Measurements from ENCODE around the gene CDR2L.
"Not testable (repeated sequence)": the region's sequence is repeated elsewhere in the genome, so short reads cannot be mapped to it uniquely, and the experiment has no call there.

Gene CDR2L

DNA sequence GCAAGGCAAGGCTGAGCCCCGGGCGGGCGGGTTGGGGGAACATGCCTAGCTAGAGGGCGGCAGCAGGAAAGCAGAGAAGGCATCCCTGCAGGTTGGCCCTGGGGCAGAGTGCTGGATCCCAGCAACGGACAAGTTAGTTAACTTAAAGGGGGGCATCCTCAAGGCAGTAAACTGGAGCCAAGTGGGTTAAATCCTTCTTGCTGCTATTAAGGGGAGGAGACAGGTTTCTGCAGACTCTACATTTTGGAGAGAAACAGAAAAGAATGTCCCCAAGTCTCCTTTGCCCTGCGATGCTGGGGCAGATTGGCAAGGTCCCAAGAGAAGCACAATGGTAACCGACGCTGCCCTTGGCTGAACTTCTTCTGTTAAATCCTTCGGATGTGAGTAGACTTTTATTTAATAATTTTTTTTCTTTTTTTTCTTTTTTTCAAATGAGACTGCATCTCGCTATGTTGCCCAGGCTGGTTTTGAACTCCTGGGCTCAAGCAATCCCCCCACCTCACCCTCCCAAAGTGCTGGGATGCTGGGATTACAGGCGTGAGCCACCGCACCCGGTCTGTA, 45.4 kb downstream of the CDR2L start:
- no peaks in the 10 kb centered on the region for H3K27me3 ChIP-seq (ENCODE audit: insufficient read depth, low read length)
- H3K36me3 ChIP-seq (ENCODE audit: insufficient read depth, low read length) = no peaks in the 10 kb centered on the region
- peak overlapping the region; percentile 74 for H2AFZ ChIP-seq (ENCODE audit: low read length, unreplicated experiment)
- H3K4me1 ChIP-seq (ENCODE audit: control insufficient read depth, insufficient read depth, low read length, unreplicated experiment) = peaks cover 11% of the 10 kb centered on the region
- peak overlapping the region; percentile 91 for H3K4me3 ChIP-seq (ENCODE audit: low read depth, low read length)
- H3K79me2 ChIP-seq (ENCODE audit: control insufficient read depth, insufficient read depth, low read length, unreplicated experiment) = no peaks in the 10 kb centered on the region
- no peak overlapping the region for H3K27ac ChIP-seq (ENCODE audit: low read depth, low read length)

DNA sequence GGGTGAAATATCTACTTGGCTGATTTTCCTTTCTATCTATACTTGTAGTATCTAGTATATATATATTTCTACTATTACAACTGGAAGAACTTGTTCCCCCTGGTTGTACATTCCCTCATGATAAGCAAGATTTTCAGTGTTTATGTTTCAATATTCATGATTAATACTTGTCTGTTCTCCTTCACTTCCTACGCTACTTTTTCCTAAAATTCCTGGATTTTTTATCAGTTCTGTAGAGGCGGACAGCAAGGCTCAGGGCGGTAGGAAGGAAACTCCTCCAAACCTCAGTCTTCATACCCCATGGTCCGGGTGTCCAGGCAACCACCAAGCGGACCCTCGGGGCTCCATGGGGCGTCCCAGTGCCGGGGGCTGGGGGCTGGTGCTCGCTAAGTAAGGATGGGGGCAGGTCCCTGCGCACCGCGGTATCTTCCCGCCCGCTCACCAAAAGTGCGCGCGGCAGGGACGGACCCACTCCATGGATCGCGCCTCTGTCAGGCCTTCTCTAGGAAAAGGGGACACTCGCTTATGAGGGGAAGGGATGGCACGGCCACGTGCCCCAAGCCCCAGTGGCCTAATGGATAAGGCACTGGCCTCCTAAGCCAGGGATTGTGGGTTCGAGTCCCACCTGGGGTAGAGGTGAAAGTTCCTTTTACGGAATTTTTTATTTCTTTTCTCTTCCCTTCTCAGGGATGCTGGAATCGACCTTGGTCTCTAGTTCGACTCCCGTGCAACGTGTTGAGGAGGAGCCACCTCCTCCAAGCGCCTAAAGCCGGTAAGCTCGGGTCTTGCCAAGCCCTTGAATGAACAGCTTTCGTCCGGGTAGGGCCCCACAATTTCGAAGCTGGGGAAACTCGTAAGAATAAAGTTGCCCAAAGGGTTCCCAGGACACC, 46.2 kb downstream of the CDR2L start:
- H3K36me3 ChIP-seq (ENCODE audit: insufficient read depth, low read length) = no peaks in the 10 kb centered on the region; the same call in 1 of the 2 replicates
- H3K4me3 ChIP-seq (ENCODE audit: low read depth, low read length) = peak overlapping the region; percentile 91
- no peaks in the 10 kb centered on the region for H3K27me3 ChIP-seq (ENCODE audit: insufficient read depth, low read length)
- peak overlapping the region; percentile 80 for H2AFZ ChIP-seq (ENCODE audit: low read length, unreplicated experiment)
- H3K4me1 ChIP-seq (ENCODE audit: control insufficient read depth, insufficient read depth, low read length, unreplicated experiment) = peaks cover 11% of the 10 kb centered on the region
- H3K79me2 ChIP-seq (ENCODE audit: control insufficient read depth, insufficient read depth, low read length, unreplicated experiment) = no peaks in the 10 kb centered on the region
- H3K27ac ChIP-seq (ENCODE audit: low read depth, low read length) = peak overlapping the region; percentile 47

DNA sequence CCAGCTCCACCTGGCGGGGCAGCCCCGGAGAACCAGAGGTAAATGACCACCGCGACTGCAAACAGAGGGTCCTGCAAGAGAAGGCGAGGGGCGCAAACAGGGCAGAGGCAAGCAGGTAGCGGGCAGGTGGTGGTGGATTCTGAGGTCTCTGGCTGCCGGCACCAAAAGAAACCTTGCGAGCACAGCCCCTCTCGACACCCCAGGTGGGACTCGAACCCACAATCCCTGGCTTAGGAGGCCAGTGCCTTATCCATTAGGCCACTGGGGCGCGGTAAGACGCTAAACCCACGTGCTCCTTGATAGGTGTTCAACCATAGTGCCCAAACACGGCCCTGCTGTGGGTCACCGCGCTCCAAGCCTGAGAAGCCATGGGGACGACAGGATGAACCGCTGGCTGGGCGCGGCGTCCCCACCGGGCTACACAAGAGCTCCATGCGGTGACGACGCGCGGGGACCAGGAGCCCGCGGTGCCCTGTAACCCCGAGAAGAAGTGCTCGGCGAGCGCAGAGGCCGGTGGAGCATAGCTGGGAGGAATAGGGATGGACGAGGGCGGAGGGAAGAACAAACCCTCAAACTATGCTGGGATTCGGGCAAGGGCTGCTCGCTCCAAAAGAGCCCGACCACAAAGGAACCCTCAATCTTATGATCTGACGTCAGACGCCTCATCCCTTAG, 46.9 kb downstream of the CDR2L start:
- no peaks in the 10 kb centered on the region for H3K27me3 ChIP-seq (ENCODE audit: insufficient read depth, low read length)
- no peaks in the 10 kb centered on the region for H3K79me2 ChIP-seq (ENCODE audit: control insufficient read depth, insufficient read depth, low read length, unreplicated experiment)
- no peaks in the 10 kb centered on the region; the same call in 1 of the 2 replicates for H3K36me3 ChIP-seq (ENCODE audit: insufficient read depth, low read length)
- H3K4me3 ChIP-seq (ENCODE audit: low read depth, low read length) = peak overlapping the region; percentile 91
- H2AFZ ChIP-seq (ENCODE audit: low read length, unreplicated experiment) = peak overlapping the region; percentile 84
- peak overlapping the region; percentile 87 for H3K27ac ChIP-seq (ENCODE audit: low read depth, low read length)
- H3K4me1 ChIP-seq (ENCODE audit: control insufficient read depth, insufficient read depth, low read length, unreplicated experiment) = peaks cover 11% of the 10 kb centered on the region

DNA sequence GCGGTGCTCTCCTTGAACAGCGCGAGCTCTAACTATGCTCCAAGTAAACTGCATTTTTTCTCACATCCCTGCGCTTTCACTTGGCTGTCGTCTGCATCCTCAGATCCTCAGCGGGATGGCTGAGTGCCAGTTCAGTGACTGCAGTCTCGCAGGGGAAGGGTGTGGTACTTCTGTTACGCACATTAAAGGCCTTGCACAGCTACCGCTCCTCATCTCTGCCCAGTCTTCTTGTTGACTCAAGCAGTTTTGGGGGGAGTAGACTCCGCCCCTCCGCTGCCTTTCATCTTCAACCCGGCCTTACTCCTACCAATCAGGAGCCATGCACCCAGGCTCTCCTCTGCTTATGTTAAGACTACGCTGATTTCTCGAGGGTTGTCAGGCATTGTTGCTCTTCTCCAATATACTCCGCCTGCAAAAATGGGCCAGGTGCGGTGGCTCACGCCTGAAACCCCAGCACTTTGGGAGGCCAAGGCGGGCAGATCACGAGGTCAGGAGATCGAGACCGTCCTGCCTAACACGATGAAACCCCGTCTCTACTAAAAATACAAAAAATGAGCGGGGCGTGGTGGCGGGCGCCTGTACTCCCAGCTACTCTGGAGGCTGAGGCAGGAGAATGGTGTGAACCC, 49.3 kb downstream of the CDR2L start:
- no peak overlapping the region for H2AFZ ChIP-seq (ENCODE audit: low read length, unreplicated experiment)

DNA sequence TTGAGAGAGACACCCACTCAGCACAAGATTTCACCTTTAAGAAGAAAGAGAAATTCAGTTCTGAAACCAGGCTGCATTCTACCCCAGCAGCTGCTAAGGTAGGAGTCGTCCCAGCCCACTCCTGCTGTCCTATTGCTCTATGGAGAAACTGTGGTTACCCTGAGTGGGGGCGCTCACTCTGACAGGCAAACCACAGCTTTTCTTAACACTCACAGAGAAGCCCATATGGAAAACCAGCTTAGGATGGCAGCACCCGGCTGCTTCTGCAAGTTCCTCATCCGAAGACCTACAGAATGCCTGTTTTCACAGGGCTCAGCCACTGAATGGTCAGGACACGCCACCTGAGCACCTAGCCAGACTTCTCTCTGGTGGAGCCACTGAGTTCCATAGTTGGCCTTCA, 51.8 kb downstream of the CDR2L start:
- no peak overlapping the region for H2AFZ ChIP-seq (ENCODE audit: low read length, unreplicated experiment)
- H3K27me3 ChIP-seq (ENCODE audit: insufficient read depth, low read length) = no peaks in the 10 kb centered on the region
- no peaks in the 10 kb centered on the region for H3K79me2 ChIP-seq (ENCODE audit: control insufficient read depth, insufficient read depth, low read length, unreplicated experiment)
- no peaks in the 10 kb centered on the region; the same call in 1 of the 2 replicates for H3K36me3 ChIP-seq (ENCODE audit: insufficient read depth, low read length)
- H3K27ac ChIP-seq (ENCODE audit: low read depth, low read length) = no peak overlapping the region
- peaks cover 6% of the 10 kb centered on the region for H3K4me1 ChIP-seq (ENCODE audit: control insufficient read depth, insufficient read depth, low read length, unreplicated experiment)
- no peak overlapping the region for H3K4me3 ChIP-seq (ENCODE audit: low read depth, low read length)

More for the DNA sequence above, 49.3 kb downstream of the CDR2L start:
- H3K4me3 ChIP-seq (ENCODE audit: low read depth, low read length) = no peak overlapping the region
- H3K27me3 ChIP-seq (ENCODE audit: insufficient read depth, low read length) = no peaks in the 10 kb centered on the region
- no peak overlapping the region for H3K27ac ChIP-seq (ENCODE audit: low read depth, low read length)
- peaks cover 11% of the 10 kb centered on the region for H3K4me1 ChIP-seq (ENCODE audit: control insufficient read depth, insufficient read depth, low read length, unreplicated experiment)
- no peaks in the 10 kb centered on the region; the same call in 1 of the 2 replicates for H3K36me3 ChIP-seq (ENCODE audit: insufficient read depth, low read length)
- no peaks in the 10 kb centered on the region for H3K79me2 ChIP-seq (ENCODE audit: control insufficient read depth, insufficient read depth, low read length, unreplicated experiment)

DNA sequence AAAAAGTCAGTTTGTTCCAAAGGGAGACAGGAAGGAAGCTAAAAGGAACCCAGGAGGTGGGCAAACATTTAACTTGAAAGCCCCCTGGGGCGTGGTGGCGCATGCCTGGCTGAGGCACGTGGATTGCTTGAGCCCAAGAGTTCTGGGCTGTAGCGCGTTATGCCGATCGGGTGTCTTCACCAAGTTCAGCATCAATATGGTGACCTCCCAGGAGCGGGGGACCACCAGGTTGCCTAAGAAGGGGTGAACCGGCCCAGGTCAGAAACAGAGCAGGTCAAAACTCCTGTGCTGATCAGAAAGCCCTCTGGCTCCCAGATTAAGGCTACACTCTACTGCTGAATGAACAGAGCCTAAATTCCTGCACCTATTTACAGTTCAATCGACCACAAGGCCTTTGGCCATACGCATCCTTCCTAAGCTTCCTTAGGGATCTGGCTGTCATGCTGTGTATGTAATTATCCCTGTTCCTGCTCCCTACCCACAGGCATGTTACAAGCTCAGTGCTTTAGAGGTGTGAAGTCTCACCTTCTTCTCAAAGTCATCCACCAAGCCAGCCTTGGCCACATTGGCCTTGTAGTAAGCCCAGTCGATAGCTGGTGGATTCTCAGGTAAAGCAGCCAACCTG, 54.3 kb downstream of the CDR2L start:
- Histone ChIP-seq H2AFZ (ENCODE audit: low read length, unreplicated experiment) (no peak overlapping the region), H3K4me1 (ENCODE audit: control insufficient read depth, insufficient read depth, low read length, unreplicated experiment) (peaks cover 5% of the 10 kb centered on the region), H3K36me3 (ENCODE audit: insufficient read depth, low read length) (no peaks in the 10 kb centered on the region; the same call in 1 of the 2 replicates), H3K79me2 (ENCODE audit: control insufficient read depth, insufficient read depth, low read length, unreplicated experiment) (peaks cover 10% of the 10 kb centered on the region), H3K27me3 (ENCODE audit: insufficient read depth, low read length) (no peaks in the 10 kb centered on the region), H3K4me3 (ENCODE audit: low read depth, low read length) (no peak overlapping the region), H3K27ac (ENCODE audit: low read depth, low read length) (no peak overlapping the region)

DNA sequence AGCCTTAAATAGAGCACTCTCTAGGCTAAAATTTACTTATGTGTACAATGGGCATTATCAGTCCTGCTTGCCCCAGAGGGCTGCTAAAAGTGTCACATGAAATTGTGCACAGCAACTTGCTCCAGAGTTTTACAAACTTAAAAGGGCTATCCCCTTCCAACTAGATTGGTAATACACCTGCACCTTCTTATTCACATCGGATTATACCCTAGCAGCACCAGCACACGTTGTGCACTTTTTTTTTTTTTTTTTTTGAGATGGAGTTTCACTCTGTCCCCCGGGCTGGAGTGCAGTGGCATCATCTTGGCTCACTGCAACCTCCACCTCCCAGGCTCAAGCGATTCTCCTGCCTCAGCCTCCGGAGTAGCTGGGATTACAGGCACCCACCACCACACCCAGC, 56.4 kb downstream of the CDR2L start:
- not testable (repeated sequence) for H3K27me3 ChIP-seq (ENCODE audit: insufficient read depth, low read length); H3K36me3 ChIP-seq (ENCODE audit: insufficient read depth, low read length); H3K4me1 ChIP-seq (ENCODE audit: control insufficient read depth, insufficient read depth, low read length, unreplicated experiment); H3K27ac ChIP-seq (ENCODE audit: low read depth, low read length); H2AFZ ChIP-seq (ENCODE audit: low read length, unreplicated experiment); H3K4me3 ChIP-seq (ENCODE audit: low read depth, low read length)
- H3K79me2 ChIP-seq (ENCODE audit: control insufficient read depth, insufficient read depth, low read length, unreplicated experiment) = peaks cover 25% of the 10 kb centered on the region

DNA sequence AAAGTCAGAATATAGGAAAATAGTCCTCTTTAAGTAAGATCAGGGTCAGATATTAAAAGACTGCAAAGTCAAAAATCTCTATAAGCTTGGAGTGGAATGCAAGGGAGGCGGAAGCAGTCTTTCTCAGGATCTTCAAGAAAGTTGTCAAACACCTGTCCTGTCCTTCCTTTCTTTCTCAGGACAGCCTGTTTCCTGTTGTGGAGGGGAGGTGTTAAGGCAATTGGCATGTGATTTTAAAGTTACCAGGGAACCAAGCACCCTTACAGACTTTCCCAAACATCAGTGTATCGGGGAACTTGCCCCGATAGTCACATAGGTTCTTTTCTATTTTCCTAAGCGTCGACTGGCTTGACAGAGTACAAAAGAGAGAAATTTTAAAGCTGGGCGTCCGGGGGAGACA, 57.3 kb downstream of the CDR2L start:
- no peak overlapping the region for H3K4me3 ChIP-seq (ENCODE audit: low read depth, low read length)
- no peak overlapping the region for H2AFZ ChIP-seq (ENCODE audit: low read length, unreplicated experiment)
- peaks cover 27% of the 10 kb centered on the region for H3K79me2 ChIP-seq (ENCODE audit: control insufficient read depth, insufficient read depth, low read length, unreplicated experiment)

DNA sequence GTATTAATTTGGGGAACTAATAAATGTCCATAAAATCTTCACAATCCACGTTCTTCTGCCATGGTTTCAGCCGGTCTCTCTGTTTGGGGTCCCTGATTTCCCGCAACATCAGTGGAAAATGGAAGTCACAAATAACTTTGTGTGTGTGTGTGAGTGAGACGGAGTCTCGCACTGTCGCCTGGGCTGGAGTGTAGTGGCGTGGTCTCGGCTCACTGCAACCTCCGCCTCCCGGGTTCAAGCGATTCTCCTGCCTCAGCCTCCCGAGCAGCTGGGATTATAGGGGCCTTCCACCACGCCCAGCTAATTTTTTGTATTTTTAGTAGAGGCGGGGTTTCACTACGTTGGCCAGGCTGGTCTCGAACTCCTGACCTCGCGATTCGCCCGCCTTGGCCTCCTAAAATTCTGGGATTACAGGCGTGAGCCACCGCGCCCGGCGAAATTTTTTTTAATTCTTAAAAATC, 58.5 kb downstream of the CDR2L start:
- peak overlapping the region; percentile 80 for H3K27ac ChIP-seq (ENCODE audit: low read depth, low read length)
- not testable (repeated sequence) for H3K36me3 ChIP-seq (ENCODE audit: insufficient read depth, low read length); H2AFZ ChIP-seq (ENCODE audit: low read length, unreplicated experiment); H3K27me3 ChIP-seq (ENCODE audit: insufficient read depth, low read length)
- peak overlapping the region; percentile 93 for H3K4me3 ChIP-seq (ENCODE audit: low read depth, low read length)
- peaks cover 13% of the 10 kb centered on the region for H3K4me1 ChIP-seq (ENCODE audit: control insufficient read depth, insufficient read depth, low read length, unreplicated experiment)
- peaks cover 27% of the 10 kb centered on the region for H3K79me2 ChIP-seq (ENCODE audit: control insufficient read depth, insufficient read depth, low read length, unreplicated experiment)

More for the DNA sequence above, 57.3 kb downstream of the CDR2L start:
- Histone ChIP-seq H3K27ac (ENCODE audit: low read depth, low read length) (no peak overlapping the region), H3K27me3 (ENCODE audit: insufficient read depth, low read length) (no peaks in the 10 kb centered on the region), H3K4me1 (ENCODE audit: control insufficient read depth, insufficient read depth, low read length, unreplicated experiment) (peaks cover 13% of the 10 kb centered on the region), H3K36me3 (ENCODE audit: insufficient read depth, low read length) (no peaks in the 10 kb centered on the region; the same call in 1 of the 2 replicates)

All from ACC112 (cell line).